GM19328 (cell line): ENCODE measurements around the gene ATXN2.
"Not testable (repeated sequence)": the region's sequence is repeated elsewhere in the genome, so short reads cannot be mapped to it uniquely, and the experiment has no call there.

ENCODE experiments used
- ATAC-seq: cut with Tn5 transposase; IDR thresholded peaks from one replicate; pipeline ENCODE4 v1.9.1; 2021; ENCODE audit warnings: mild to moderate bottlenecking, moderate library complexity; ENCODE audit not compliant: unreplicated experiment

Gene ATXN2

DNA sequence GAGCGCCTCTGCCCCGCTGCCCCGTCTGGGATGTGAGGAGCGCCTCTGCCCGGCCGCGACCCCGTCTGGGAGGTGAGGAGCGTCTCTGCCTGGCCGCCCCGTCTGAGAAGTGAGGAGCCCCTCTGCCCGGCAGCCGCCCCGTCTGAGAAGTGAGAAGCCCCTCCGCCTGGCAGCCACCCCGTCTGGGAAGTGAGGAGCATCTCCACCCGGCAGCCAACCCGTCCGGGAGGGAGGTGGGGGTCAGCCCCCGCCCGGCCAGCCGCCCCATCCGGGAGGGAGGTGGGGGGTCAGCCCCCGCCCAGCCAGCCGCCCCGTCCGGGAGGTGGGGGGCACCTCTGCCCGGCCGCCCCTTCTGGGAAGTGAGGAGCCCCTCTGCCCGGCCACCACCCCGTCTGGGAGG, 91.9 kb downstream of the ATXN2 start:
- ATAC-seq = not testable (repeated sequence)

GRCh38 chr12:111506260-111506659, 92.9 kb downstream of the ATXN2 start:
- ATAC-seq = no peak

- no peak for ATAC-seq
Measured at GRCh38 chr12:111505601-111506036, 93.5 kb downstream of the ATXN2 start.

GRCh38 chr12:111503116-111503515, 96.0 kb downstream of the ATXN2 start:
- no peak for ATAC-seq

GRCh38 chr12:111494676-111495075, 104.4 kb downstream of the ATXN2 start:
- no peak for ATAC-seq

- ATAC-seq = not testable (repeated sequence)
Measured at GRCh38 chr12:111492979-111493378, 106.1 kb downstream of the ATXN2 start.

- ATAC-seq = no peak
Measured at GRCh38 chr12:111488798-111489197, 110.3 kb downstream of the ATXN2 start.

DNA sequence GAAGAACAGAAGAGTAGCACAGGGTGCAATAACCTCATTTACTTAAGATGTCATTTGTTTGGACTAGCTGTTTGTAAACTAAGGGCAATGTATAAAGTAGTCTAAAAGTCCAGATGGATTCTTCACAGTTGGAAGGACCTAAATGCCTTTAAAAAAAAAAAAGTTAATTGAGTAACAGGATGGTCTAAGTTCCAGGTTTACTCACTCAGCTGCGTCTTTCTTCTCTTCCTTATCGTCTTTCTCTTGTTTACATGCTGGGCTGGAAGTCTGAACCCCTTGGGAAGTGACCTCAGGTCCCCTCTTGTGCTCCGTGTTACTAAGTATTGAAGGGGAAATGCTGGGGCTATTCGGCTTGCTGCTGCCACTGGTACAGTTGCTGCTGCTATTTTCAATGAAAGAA, 110.8 kb downstream of the ATXN2 start:
- no peak for ATAC-seq

GRCh38 chr12:111482462-111482861, 116.7 kb downstream of the ATXN2 start:
- no peak for ATAC-seq

DNA sequence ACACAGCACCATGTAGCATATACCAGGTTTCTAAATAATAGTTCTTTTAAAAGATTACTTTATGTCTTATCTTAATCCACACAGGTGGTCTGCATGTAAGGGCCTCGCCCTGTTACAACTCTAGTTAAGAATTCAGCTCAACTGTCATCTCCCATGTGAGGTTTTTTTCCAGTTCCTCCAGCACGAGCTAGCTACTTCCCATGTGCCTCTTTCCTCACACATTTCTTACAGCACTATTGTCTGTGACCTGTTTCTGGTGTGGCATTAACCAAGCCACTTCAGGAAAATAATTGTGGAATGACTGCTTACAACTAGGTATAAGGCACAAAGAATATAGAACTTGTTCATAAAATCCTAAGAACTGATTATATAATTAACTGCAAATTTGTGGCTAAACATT, 127.9 kb downstream of the ATXN2 start:
- ATAC-seq = no peak

- no peak for ATAC-seq
Measured at GRCh38 chr12:111469401-111469800, 129.7 kb downstream of the ATXN2 start.

DNA sequence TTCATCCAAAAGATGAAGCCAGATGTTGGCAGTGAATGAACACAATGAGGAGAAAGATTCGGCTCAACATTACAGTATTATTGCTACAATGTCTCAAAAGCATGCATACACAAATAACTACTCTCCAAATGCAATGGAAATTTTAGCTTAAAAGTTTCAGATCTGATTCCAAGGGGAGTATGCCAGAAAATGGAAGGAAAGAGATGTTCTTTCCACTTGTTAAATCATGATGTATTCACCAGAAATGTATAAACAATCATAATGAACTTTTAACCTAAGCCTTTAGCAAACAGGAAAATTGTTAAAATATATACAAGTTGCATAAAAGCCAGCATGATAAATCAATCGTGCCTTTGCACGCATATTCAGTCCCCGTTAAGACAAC, 131.3 kb downstream of the ATXN2 start:
- no peak for ATAC-seq

GRCh38 chr12:111467092-111467856, 131.8 kb downstream of the ATXN2 start:
- no peak for ATAC-seq

DNA sequence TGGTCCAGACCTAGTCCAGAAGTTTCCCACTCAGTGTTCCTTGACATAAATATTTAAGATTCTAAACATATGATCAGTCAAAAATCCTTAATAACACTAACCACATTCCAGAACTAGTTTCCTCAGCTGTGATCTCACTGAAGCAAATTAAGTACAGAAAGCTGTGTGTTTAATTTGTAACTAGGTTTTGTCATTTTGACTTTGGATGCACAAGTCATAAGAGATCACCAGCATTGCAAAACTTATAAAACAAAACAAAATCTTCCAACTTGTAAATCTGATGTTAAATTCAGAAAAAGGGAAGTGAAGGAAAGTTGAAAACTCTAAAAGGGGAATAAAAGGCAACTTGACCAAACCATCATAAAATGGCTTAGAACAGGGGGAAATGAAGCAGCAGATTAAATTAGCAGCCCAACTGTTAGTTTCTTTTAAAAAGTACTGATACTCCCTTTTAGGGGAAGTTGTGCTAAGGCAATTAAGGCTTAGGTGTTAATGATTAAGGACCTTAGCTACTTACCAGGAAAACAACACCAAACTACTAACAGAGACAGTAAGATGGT, 136.8 kb downstream of the ATXN2 start:
- ATAC-seq = no peak

- ATAC-seq = not testable (repeated sequence)
Measured at GRCh38 chr12:111460111-111460510, 139.0 kb downstream of the ATXN2 start.

DNA sequence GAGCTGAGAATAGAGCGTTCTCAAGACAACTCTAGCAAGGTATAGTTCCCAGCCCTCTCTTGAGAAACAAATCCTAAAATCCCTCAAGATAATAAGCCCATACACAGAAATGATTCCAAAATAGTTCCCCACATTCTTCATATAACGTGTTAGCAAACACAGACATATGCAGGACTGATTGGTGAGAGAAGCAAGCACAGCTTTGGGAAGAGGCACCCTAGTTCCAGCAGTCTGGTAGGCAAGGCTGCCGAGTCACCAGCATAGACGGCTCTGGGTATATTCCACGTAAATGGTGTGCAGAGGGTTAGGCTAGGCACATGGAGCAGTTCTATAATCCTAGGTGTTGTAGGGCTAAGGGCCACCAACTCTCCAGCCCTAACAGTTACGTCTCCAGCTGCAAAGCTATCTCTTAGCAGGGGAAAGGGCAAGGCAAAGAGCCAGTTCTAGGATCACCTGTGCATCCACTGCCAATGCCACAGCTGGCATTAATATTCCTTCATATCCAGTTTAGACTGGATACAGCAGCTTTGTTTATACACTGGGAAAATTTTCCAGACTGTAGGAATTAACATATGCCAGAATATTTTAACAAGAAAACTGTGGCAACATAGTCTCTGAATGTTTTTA, 140.5 kb downstream of the ATXN2 start:
- no peak for ATAC-seq

- ATAC-seq = no peak
Measured at GRCh38 chr12:111457577-111457976, 141.5 kb downstream of the ATXN2 start.

GRCh38 chr12:111457071-111457470, 142.0 kb downstream of the ATXN2 start:
- ATAC-seq = no peak

GRCh38 chr12:111455448-111456320, 143.4 kb downstream of the ATXN2 start:
- ATAC-seq = no peak

DNA sequence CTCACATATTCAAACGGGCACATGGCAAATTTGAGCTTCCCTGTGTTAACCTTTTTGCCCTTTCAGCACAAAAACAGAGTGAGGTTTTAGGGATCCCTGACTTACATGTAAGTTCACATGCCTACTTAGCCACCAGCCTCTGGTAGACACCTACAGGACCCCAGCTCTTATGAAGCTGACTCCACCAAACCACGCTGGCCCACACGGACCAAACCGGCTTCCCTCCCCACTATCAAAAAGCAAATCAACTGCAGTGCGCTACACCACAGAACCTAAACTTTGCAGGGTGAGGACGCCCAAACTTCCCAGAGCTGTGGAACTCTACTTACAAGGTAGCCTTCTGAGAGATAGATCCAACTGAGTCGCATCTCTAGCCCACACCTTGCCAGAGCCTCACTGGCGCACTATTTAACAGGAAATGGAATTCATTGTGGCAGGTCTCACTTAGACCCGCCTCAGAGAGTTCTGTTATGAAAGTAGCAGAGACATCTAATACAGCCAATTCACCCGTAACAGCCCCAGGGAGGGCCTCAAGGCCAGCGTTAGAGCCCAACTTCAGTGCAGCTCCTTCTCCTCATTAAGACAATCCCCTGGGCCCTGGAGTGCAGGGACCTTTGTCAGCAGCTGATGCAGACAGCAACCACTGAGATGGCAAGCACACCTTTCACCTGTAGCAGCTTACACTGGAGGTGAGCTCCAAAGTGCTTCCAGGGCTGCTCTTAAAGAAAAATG, 144.2 kb downstream of the ATXN2 start:
- ATAC-seq = no peak

DNA sequence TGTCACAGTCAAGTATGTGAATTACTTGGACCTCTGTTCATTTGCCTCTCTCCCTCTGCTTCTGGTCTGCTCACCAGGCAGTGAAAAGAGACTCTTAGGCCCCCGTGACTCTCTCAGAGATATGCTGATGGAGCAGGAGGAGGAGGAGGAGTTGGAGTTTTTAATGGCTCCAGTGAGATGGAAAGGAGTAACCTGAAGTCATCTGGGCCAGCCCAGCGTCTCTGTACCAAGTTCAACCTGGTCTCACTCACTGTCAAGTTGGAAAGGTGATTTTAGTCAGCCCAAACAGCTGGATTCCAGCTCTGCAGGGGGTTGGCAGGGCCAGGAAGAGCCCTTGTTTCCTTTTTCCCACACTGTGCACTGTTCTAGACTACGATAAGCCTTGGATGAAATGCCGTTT, 144.8 kb downstream of the ATXN2 start:
- no peak for ATAC-seq
